Neuronal stem cell (in vitro differentiated cells): ENCODE measurements around the gene LCN9. TPM values are rescaled to one million over a fixed set of nuclear protein-coding genes. Genes with fewer than 3 reads are reported as not detected.

ENCODE experiments used
- DNase-seq: peaks from one replicate; pipeline ENCODE4 v3.0.0-alpha.2; 2013; ENCODE audit warnings: low spot score
- H2AFZ ChIP-seq: one replicate; pipeline ENCODE4 v1.6.1; 2013; ENCODE audit warnings: mild to moderate bottlenecking, low read length, inconsistent platforms
- H2AK5ac ChIP-seq: 2 replicates; pipeline ENCODE4 v1.6.1; 2013; ENCODE audit warnings: low read depth, mild to moderate bottlenecking, inconsistent platforms, low read length, moderate library complexity, mixed read lengths
- H2BK120ac ChIP-seq: 2 replicates; pipeline ENCODE4 v1.6.1; 2013; ENCODE audit warnings: low read depth, mild to moderate bottlenecking, inconsistent platforms, low read length, moderate library complexity, mixed read lengths
- H2BK12ac ChIP-seq: one replicate; pipeline ENCODE4 v1.6.1; 2013; ENCODE audit warnings: low read length, inconsistent platforms
- H2BK15ac ChIP-seq: 2 replicates; pipeline ENCODE4 v1.6.1; 2013; ENCODE audit warnings: mild to moderate bottlenecking, low read length, inconsistent platforms, mixed read lengths
- H2BK5ac ChIP-seq: one replicate; pipeline ENCODE4 v1.6.1; 2013; ENCODE audit warnings: inconsistent platforms, mild to moderate bottlenecking, low read length, moderate library complexity
- H3K14ac ChIP-seq: one replicate; pipeline ENCODE4 v1.6.1; 2013; ENCODE audit warnings: low read length, inconsistent platforms
- H3K18ac ChIP-seq: 2 replicates; pipeline ENCODE4 v1.6.1; 2013; ENCODE audit warnings: low read length, inconsistent platforms
- H3K23ac ChIP-seq: 2 replicates; pipeline ENCODE4 v1.6.1; 2013; ENCODE audit warnings: low read depth, mild to moderate bottlenecking, mixed read lengths, low read length, inconsistent platforms; ENCODE audit not compliant: poor library complexity
- H3K27ac ChIP-seq: replicated peaks from 3 replicates; pipeline ENCODE4 v1.5.1; 2013; ENCODE audit warnings: low read length, inconsistent platforms
- H3K27me3 ChIP-seq, 3 experiments: 2 replicates each; pipeline ENCODE4 v1.6.1; 2013; ENCODE audit warnings: low read length in 3 of 3, mild to moderate bottlenecking in 2 of 3, inconsistent platforms in 1 of 3, low read depth in 1 of 3, mixed read lengths in 1 of 3, moderate library complexity in 1 of 3; ENCODE audit not compliant: control insufficient read depth in 3 of 3, insufficient read depth in 3 of 3
- H3K36me3 ChIP-seq, 2 donors: replicated peaks in 1 of 2; 2 replicates each; pipeline ENCODE4 v1.6.1; 2013; ENCODE audit warnings: low read length in 2 of 2; ENCODE audit not compliant: control insufficient read depth in 2 of 2, insufficient read depth in 2 of 2
- H3K4ac ChIP-seq: 2 replicates; pipeline ENCODE4 v1.6.1; 2013; ENCODE audit warnings: inconsistent platforms, mild to moderate bottlenecking, low read length, moderate library complexity
- H3K4me1 ChIP-seq, 2 donors: 1 replicate in 1 of 2; 2 replicates in 1 of 2; pipeline ENCODE4 v1.6.1; 2013; ENCODE audit warnings: low read length in 2 of 2, low read depth in 1 of 2; ENCODE audit not compliant: control insufficient read depth in 2 of 2, insufficient read depth in 1 of 2
- H3K4me2 ChIP-seq: one replicate; pipeline ENCODE4 v1.6.1; 2013; ENCODE audit warnings: mild to moderate bottlenecking, low read length, inconsistent platforms; ENCODE audit not compliant: insufficient read depth, poor library complexity, severe bottlenecking
- H3K4me3 ChIP-seq, 2 donors: 2 replicates each; pipeline ENCODE4 v1.5.1; 2013; ENCODE audit warnings: low read length in 2 of 2, mild to moderate bottlenecking in 2 of 2, inconsistent platforms in 1 of 2, moderate library complexity in 1 of 2
- H3K79me1 ChIP-seq: one replicate; pipeline ENCODE4 v1.6.1; 2013; ENCODE audit warnings: low read depth, mild to moderate bottlenecking, inconsistent platforms, low read length, moderate library complexity
- H3K9ac ChIP-seq: one replicate; pipeline ENCODE4 v1.6.1; 2013; ENCODE audit warnings: mild to moderate bottlenecking, low read depth, low read length, inconsistent platforms; ENCODE audit not compliant: poor library complexity
- H3K9me3 ChIP-seq, 2 donors: replicated peaks in 1 of 2; 2 replicates each; pipeline versions ENCODE3 to v1.6.1; 2013; ENCODE audit warnings: low read length in 2 of 2, mild to moderate bottlenecking in 2 of 2, inconsistent platforms in 1 of 2, low read depth in 1 of 2, mixed read lengths in 1 of 2, moderate library complexity in 1 of 2; ENCODE audit not compliant: control insufficient read depth in 2 of 2, insufficient read depth in 1 of 2
- H4K8ac ChIP-seq: one replicate; pipeline ENCODE4 v1.6.1; 2013; ENCODE audit warnings: low read depth, mild to moderate bottlenecking, inconsistent platforms, low read length, moderate library complexity
- H4K91ac ChIP-seq: one replicate; pipeline ENCODE4 v1.6.1; 2013; ENCODE audit warnings: low read length, low read depth, mild to moderate bottlenecking, inconsistent platforms; ENCODE audit not compliant: poor library complexity
- WGBS, 2 donors: extraction: QIAGEN DNeasy Blood & Tissue Kit; methylation state at CpG; one replicate each; pipeline ENCODE4 v1.1.7; 2013; ENCODE audit warnings: missing lambda C conversion rate in 2 of 2, mixed read lengths in 1 of 2; ENCODE audit not compliant: insufficient read length in 2 of 2, insufficient replicate concordance in 1 of 2; ENCODE audit errors: extremely low coverage in 2 of 2; 5-methylcytosine and 5-hydroxymethylcytosine counted together
- polyA plus RNA-seq, 2 experiments: library from polyadenylated mRNA; stranded (reverse); fragments of 200-250 nt; gene quantifications; one replicate each; pipeline ENCODE4 v1.2.3, GENCODE V29; 2013

LCN9 gene, protein sequence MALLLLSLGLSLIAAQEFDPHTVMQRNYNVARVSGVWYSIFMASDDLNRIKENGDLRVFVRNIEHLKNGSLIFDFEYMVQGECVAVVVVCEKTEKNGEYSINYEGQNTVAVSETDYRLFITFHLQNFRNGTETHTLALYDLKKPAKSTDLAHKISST
- polyA plus RNA-seq (2013, experiment 1 of 2): 0.85 TPM
- 0.83 TPM for polyA plus RNA-seq (2013, experiment 2 of 2)

DNA sequence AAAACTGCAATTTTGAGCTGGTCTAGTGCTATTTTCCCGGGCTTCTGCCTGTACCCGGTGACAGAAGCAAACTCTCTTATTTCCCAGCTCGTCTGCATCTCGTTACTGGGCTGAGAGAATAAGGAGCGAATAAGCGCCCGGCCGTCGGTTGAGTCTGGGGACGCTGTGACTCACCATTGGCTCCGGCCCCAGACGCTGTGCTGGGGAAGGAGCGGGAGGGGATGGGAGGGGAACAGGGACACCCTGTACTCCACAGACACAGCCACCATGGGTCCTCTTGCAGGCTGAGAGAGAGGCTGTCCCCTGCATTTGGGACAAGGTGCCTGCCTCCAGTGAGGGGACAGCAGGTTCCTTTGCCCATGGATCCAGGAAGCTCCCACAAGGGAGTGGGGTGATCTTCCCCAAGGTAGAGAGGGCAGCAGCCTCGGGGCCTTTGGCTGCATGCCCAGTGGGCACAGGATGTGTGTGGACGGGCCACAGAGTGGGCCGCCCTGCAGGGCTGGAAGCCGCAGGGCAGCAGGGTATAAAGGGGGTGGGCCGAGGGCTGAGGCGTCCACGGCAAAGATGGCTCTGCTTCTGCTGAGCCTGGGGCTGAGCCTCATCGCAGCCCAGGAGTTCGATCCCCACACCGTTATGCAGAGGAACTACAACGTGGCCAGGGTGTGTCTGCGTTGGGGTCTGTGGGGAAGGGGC lies at the start of gene LCN9:
TSS of gene LCN9 (plus strand) at position 552 of the 693 bp plus-strand sequence. CDS start at position 565, 13 bp downstream.
- Histone ChIP-seq H2BK15ac (peak within 1 kb of the TSS; percentile 99), H3K23ac (peak within 1 kb of the TSS; percentile 77), H3K18ac (peak within 1 kb of the TSS; percentile 97), H3K4me2 (no peak within 1 kb of the TSS), H2AFZ (peak within 1 kb of the TSS; percentile 83), H2BK5ac (peak within 1 kb of the TSS; percentile 93), H2BK120ac (peak within 1 kb of the TSS; percentile 85), H4K91ac (peak within 1 kb of the TSS; percentile 24), H3K9ac (no peak within 1 kb of the TSS), H3K14ac (peak within 1 kb of the TSS; percentile 96), H2AK5ac (peak within 1 kb of the TSS; percentile 94), H3K4me1 (peaks cover 13 to 15% of the 10 kb centered on the region in 2 donors), H3K79me1 (peaks cover 3% of the 10 kb centered on the region), H3K36me3 (no peaks in the 10 kb centered on the region), H4K8ac (peak within 1 kb of the TSS; percentile 95), H3K9me3 (peaks cover 0 to 6% of the 10 kb centered on the region in 2 donors), H3K27ac (peak within 1 kb of the TSS; percentile 55), H2BK12ac (peak within 1 kb of the TSS; percentile 93), H3K4me3 (no peak within 1 kb of the TSS), H3K4ac (peak within 1 kb of the TSS; percentile 71), H3K27me3 (peaks cover 0 to 6% (median 0%) of the 10 kb centered on the region in 3 experiments)
- peak; percentile 18 for DNase-seq
- WGBS, 2 donors: no CpG with 5 or more reads among the region's 25 CpGs

DNA sequence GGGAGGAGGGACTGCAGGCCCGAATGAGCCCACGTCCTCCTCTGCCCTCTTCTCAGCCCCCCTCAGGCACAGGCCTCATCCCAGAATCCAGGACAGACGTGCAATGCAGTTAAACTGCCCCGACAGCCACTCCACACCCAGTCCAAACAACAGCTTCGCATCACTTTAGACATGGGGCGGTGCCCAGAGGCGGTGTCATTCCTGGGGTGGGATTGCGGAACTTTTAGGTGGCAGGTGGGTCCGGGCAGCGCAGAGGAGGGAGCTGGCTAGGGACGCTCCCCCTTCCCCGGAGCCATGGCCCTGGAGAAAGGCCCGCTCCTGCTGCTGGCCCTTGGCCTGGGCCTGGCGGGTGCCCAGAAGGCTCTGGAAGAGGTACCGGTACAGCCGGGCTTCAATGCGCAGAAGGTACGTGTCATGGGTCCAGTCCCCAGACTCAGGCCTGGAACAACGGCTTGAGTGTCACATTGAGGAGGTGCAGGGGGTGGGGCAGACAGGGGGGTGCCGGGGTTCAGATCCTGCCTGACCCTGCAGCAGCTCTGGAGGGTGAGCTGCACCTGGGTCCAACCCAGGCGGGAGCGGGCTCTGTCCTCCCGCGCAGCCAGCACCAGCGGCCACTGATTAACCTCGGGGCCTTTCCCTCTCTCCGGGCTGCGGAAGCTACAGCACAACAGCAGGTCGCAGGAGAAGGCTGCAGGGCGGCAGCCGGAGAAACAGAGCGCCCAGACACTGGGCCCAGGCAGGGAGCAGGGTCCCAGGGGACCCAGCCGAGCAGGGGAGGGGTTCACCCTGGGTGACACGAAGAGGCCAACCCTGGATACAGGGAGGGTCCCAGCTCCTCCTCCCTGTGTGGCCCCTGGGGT lies 48.9 kb upstream of the LCN9 start:
- H3K4me3 ChIP-seq: peak overlapping the region in 1 of 2 donors; percentile 38
- no peak overlapping the region for H2AFZ ChIP-seq
- no peaks in the 10 kb centered on the region for H3K36me3 ChIP-seq
- H3K18ac ChIP-seq: peak overlapping the region; percentile 38
- H2BK15ac ChIP-seq: peak overlapping the region; percentile 37
- no peak overlapping the region for H3K27ac ChIP-seq
- no peak for DNase-seq
- peaks cover 0 to 34% (median 0%) of the 10 kb centered on the region in 3 experiments for H3K27me3 ChIP-seq
- no peak overlapping the region for H3K23ac ChIP-seq
- H3K9me3 ChIP-seq: peaks cover 0 to 10% of the 10 kb centered on the region in 2 donors
- H4K91ac ChIP-seq: no peak overlapping the region
- H3K14ac ChIP-seq: peak overlapping the region; percentile 89
- no peak overlapping the region for H3K4ac ChIP-seq
- H2BK12ac ChIP-seq: peak overlapping the region; percentile 98
- no CpG with 5 or more reads among the region's 34 CpGs for WGBS, 2 donors
- no peak overlapping the region for H2BK5ac ChIP-seq
- no peak overlapping the region for H3K4me2 ChIP-seq
- H4K8ac ChIP-seq: no peak overlapping the region
- H3K4me1 ChIP-seq: no peaks in the 10 kb centered on the region
- no peak overlapping the region for H3K9ac ChIP-seq
- no peak overlapping the region for H2BK120ac ChIP-seq
- peak overlapping the region; percentile 79 for H2AK5ac ChIP-seq
- peaks cover 3% of the 10 kb centered on the region for H3K79me1 ChIP-seq

DNA sequence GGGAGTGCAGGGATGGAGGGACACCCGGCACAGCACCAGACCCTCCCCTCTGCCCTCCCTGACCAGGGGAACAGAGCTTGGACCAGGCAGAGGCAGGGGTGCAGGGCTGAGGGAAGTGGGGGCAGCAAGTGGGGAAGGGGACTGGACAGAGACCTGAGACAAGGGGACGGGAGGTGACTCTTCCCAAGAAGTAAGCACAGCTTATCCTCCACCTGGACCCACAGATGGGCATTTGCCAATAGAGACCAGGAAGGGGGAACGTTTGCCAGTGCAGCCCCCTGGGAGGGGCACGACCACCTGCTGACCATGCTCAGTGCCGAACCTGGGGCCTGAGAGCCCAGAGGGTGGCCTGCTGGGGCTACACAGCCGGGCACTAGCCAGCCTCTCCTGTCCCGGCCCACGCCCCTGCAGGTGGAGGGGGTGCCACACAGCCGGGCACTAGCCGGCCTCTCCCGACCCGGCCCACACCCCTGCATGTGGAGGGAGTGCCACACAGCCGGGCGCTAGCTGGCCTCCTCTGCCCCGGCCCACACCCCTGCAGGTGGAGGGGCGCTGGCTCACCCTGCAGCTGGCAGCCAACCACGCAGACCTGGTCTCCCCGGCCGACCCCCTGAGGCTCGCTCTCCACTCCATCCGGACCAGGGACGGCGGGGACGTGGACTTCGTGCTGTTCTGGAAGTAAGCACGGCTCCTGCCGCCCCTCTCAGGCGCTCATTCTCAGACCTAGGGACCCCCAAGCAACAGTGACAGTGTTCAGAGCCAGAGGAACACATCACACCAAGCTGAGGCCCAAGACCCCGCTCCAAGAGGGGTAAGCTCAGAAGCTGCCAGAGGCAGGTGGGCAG lies 48.1 kb upstream of the LCN9 start:
- H2AFZ ChIP-seq: peak overlapping the region; percentile 18
- no CpG with 5 or more reads among the region's 29 CpGs for WGBS, 2 donors
- H3K36me3 ChIP-seq: no peaks in the 10 kb centered on the region
- peaks cover 0 to 34% (median 0%) of the 10 kb centered on the region in 3 experiments for H3K27me3 ChIP-seq
- H3K27ac ChIP-seq: no peak overlapping the region
- no peak overlapping the region for H4K8ac ChIP-seq
- H3K4me2 ChIP-seq: no peak overlapping the region
- peak overlapping the region in 1 of 2 donors; percentile 38 for H3K4me3 ChIP-seq
- H3K79me1 ChIP-seq: peaks cover 3% of the 10 kb centered on the region
- H3K14ac ChIP-seq: peak overlapping the region; percentile 89
- no peak for DNase-seq
- peak overlapping the region; percentile 78 for H2BK15ac ChIP-seq
- H3K4ac ChIP-seq: no peak overlapping the region
- peak overlapping the region; percentile 60 for H3K9ac ChIP-seq
- H2BK12ac ChIP-seq: peak overlapping the region; percentile 98
- H2BK120ac ChIP-seq: no peak overlapping the region
- H4K91ac ChIP-seq: no peak overlapping the region
- H3K9me3 ChIP-seq: peaks cover 0 to 10% of the 10 kb centered on the region in 2 donors
- H2AK5ac ChIP-seq: peak overlapping the region; percentile 79
- no peaks in the 10 kb centered on the region for H3K4me1 ChIP-seq
- peak overlapping the region; percentile 83 for H3K18ac ChIP-seq
- H3K23ac ChIP-seq: no peak overlapping the region
- no peak overlapping the region for H2BK5ac ChIP-seq
